ENCODE results near the gene ELFN1.

The ELFN1 gene

DNA sequence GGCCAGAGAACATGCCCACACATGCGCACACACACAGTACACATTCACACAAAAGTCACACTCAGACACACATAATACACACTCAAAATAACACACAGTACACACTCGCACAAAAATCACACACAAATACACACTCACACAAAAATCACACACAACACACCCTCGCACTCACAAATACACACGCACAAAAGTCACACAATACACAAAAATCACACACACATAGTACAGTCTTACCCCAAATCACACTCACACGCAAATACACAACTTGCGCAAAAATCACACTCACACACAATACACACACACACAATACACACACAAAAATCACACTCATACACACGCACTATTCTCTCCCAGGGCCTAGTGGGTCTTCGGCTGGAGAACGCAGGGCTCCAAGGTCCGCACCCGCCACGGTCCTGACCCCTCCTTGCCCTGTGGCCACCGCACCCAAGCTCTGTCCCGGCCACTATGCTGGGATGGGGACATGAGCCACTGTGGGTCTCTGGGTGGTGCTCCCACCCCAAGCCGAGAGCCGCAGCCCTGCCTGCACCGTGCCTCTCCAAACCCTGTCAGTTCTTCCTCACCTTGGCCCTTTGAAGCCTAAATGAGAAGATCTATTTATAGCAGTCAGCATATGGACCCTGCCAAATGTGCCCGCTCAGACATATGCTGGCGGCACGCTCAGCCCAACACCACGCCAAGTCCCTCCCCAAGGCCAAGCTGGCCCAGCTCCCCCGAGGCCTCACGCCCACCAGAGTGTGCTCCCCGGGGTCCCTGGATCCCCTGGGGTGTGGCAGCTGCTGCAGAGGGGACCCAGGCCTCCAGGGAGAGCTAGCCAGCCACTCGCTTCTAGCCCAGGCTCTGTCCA lies 55.9 kb downstream of the ELFN1 start:
- no peak for DNase-seq (ENCODE audit: low read depth)

- no peak for DNase-seq (ENCODE audit: low read depth)
These were observed 57.0 kb downstream of the ELFN1 start for GRCh38 chr7:1727079-1727478.

GRCh38 chr7:1727812-1728570 lies 57.9 kb downstream of the ELFN1 start:
- no peak for DNase-seq (ENCODE audit: low read depth)

- DNase-seq (ENCODE audit: low read depth): no peak
These were observed 59.1 kb downstream of the ELFN1 start for GRCh38 chr7:1729183-1729582.

DNA sequence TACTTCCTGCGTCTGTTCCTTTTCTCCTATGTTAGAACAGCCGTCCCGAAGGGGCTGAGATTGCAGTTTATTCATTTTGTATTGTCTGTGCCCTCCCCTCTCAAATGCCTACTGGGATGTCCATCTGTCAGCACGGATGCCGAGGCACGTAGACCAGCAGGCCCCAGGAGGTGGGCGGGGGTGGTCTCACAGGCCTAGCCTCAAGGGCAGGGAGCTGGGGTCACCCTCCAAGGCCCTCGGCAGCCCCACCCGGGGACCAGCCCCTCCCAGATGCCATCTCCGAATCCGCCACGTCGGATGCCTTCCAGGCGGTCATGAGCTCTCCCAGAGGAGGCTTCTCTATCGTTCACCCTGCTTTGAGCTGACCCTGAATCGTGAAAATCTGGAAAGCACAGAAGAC lies 59.7 kb downstream of the ELFN1 start:
- no peak for DNase-seq (ENCODE audit: low read depth)

GRCh38 chr7:1732072-1732471 lies 62.0 kb downstream of the ELFN1 start:
- no peak for DNase-seq (ENCODE audit: low read depth)

GRCh38 chr7:1732645-1733044 lies 62.6 kb downstream of the ELFN1 start:
- no peak for DNase-seq (ENCODE audit: low read depth)

GRCh38 chr7:1733206-1733907 lies 63.3 kb downstream of the ELFN1 start:
- DNase-seq (ENCODE audit: low read depth): no peak

GRCh38 chr7:1733908-1734730 lies 64.0 kb downstream of the ELFN1 start:
- DNase-seq (ENCODE audit: low read depth): no peak

GRCh38 chr7:1735262-1735661 lies 65.2 kb downstream of the ELFN1 start:
- DNase-seq (ENCODE audit: low read depth): no peak

DNA sequence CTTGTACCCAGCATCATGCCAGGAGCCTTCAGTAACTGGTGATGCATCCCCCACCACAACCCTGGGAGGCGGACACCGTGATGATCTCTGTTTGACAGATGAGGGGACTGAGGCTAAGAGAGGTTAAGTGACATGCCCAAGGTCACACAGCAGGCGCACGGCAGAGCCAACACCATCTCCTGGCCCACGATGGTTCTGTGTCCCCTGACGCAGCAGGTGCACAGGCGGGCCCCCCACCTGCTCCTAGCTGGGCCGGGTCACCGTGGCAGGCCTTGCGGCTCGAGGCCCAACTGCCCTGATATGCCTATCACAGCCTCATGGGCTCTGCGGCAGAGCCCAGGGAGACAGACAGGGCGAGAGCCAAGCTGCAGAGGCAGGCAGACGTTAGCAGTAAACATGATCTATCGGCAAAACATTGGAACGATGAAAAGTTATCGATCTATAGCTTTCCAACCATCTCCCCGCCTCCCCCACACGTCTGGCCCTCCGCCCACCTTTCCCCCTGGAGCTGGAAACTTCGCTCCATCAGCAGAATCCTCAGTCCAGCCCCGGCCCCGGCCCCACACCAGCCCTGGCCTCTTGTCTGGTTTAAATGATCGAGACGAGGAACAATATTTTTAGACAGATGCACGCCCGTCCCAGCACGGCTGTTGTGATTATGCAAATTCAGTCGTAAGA lies 65.9 kb downstream of the ELFN1 start:
- no peak for DNase-seq (ENCODE audit: low read depth)

DNA sequence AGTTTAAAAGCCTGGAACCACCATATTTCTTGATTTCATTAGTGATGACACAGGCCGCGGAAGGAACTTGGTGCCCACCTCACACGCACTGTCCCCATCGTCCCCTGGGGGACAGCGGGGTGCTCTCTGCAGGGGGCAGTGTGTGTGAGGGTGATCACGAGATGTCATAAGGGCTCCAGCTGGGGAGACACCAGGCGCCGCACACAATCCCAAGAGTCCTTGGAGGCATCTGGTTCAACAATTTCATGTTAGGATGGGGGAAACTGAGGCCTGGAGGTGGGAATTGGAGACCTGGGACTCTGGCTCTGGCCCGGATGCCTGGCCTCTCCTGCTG lies 66.4 kb downstream of the ELFN1 start:
- no peak for DNase-seq (ENCODE audit: low read depth)

- DNase-seq (ENCODE audit: low read depth): no peak
These were observed 66.8 kb downstream of the ELFN1 start for GRCh38 chr7:1736830-1737229.

DNA sequence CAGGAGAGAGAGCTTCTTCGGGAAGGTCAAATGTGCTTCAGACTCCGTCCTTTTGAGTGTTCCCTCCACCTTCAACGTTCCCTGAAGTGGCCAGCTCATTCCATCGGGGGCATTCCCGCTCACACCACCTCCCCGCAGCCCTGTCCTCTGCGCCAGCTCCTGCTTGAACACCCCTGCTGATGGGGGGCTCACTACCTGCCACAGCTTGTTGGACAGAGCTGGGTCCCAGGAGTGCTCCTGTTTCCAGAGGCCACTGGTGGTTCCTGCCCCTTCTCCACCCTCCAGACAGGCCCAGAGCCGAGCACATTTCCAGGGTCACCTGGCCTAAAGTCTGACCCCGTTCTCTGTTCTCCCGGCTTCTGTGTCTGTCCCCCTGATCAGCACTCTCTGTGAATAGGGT lies 67.4 kb downstream of the ELFN1 start:
- no peak for DNase-seq (ENCODE audit: low read depth)

DNA sequence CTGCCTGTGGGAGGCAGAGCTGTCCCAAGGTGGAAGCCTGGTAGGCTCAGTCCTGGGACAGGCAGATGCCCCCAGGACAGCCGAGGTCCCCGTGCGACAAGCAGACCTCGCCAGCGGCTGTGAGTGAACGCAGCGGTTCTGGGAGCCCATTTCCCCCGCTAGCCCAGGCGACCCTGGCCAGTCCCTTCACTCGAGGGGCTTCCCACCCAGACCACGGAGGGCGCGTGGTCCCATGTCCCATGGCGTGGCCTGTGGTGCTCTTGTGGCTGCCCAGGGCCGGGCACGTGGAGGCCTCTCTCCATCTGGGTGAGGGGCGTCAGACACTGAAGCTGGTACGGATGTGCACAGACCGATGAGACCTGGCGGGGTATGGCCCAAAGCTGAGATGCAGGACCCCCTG lies 67.9 kb downstream of the ELFN1 start:
- DNase-seq (ENCODE audit: low read depth): no peak

DNA sequence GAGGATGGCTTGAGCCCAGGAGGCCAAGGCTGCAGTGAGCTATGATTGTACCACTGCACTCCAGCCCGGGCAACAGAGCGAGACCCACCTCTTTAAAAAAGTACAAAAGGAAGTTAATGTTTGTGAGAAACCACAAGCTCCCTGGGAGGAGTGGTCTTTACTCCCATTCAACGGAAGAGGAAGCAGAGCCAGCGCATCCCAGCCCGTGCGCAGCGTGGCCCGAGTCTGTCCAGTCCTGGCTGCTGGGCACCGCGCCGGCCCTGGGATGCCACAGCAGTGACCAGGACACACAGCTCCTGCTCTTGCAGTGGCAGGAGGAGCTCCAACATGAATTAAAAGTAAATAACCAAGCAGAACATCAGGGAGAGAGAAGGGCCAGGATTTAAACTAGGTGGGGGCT lies 68.4 kb downstream of the ELFN1 start:
- no peak for DNase-seq (ENCODE audit: low read depth)

- DNase-seq (ENCODE audit: low read depth): no peak
These were observed 68.9 kb downstream of the ELFN1 start for GRCh38 chr7:1738956-1739355.

DNA sequence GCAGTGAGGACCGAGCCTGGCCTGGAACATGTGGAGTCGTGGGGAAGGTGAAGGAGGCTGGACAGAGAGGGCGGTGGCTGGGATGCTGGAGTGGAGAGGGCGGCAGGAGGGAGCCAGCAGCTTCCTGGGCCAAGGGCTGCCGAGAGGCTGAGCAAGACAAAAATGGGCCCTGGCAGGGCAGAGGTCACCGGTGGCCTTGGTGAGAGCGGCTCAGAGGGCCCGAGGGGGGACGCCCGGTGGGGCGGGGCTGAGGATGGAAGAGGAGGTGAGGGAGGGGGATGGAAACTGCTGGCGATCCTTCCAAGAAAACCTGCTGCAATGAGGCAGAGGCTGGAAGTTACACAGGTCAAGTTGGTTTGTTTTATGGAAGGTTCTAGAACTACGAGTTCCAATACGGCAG lies 69.5 kb downstream of the ELFN1 start:
- DNase-seq (ENCODE audit: low read depth): no peak

DNA sequence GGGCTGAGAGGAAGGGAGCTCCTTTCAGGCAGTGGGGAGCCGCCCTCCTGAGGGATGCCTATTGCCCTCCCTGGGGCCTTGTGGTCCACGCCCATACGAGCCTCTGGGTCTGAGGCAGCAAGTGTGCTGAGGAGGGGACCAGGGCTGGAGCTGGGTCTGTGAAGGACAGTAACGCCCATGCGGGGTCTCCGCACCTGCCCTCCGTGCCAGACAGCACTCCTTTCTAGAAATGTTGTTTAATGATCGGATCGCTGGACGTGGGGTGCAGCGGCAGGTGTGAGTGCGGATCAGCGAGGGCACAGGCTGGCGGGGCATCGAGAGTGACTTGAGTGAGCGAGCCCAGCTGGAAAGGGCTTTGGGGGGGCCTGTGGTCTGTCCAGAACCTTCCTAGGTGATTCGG lies 70.1 kb downstream of the ELFN1 start:
- DNase-seq (ENCODE audit: low read depth): no peak

DNA sequence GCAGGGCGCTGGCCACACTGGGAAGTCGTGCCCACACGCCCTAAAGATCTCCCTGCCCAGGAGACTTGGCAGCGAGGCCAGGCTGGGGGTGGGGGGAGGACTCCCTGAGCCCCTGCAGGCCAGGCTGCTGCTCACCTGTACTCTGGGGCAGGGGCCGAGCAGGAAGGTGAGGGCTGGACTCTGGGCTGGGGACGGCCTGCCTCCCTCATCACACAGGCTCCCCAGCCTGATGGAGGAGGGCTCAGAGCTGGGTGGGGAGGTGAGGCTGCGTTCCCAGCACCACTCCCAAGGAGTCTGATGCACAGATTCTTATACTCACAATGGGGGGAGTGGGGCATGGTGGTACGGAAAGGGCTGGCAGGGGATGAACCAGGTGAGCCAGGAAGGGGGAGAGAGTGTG lies 71.2 kb downstream of the ELFN1 start:
- DNase-seq (ENCODE audit: low read depth): no peak

DNA sequence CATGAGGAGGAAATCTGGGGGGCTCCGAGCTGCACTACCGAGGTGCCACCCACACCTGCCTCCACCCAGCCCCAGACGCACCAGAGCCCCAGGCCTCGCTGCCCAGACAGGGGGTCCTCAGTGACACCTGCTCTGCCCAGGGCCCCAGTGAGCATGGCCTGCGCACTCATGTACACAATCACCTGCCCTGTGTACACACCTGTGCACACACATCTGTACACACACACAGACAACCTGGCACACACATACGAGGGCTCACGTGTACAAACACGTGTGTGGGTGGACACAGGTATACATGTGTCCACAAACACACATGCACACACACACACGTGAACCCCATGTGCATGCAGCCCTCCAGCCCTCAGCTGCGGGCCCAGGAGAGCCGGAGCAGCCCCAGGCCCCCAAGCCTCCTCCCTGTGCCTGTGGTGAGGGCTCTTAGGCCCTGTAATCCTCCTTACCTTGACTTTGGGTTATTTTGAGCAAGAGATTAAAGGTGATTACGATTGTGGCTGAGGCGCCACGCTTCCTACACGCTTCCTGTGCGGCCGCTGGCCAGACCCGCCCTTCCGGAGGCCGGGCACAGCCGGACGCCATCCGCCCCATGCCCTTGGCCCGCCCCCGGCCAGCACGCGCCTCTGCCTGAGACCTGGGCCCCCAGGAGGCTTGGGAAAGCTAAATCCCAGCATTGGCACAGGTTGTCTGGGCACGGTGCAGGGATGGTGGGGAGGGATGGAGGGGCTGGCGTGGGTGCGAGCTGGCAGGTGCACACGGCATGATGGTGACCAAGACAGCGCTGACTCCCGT lies 71.9 kb downstream of the ELFN1 start:
- no peak for DNase-seq (ENCODE audit: low read depth)

Measured in non-pigmented ciliary epithelial cell (primary cell).